Measurements from ENCODE around the gene DNPEP.

Gene DNPEP

DNA sequence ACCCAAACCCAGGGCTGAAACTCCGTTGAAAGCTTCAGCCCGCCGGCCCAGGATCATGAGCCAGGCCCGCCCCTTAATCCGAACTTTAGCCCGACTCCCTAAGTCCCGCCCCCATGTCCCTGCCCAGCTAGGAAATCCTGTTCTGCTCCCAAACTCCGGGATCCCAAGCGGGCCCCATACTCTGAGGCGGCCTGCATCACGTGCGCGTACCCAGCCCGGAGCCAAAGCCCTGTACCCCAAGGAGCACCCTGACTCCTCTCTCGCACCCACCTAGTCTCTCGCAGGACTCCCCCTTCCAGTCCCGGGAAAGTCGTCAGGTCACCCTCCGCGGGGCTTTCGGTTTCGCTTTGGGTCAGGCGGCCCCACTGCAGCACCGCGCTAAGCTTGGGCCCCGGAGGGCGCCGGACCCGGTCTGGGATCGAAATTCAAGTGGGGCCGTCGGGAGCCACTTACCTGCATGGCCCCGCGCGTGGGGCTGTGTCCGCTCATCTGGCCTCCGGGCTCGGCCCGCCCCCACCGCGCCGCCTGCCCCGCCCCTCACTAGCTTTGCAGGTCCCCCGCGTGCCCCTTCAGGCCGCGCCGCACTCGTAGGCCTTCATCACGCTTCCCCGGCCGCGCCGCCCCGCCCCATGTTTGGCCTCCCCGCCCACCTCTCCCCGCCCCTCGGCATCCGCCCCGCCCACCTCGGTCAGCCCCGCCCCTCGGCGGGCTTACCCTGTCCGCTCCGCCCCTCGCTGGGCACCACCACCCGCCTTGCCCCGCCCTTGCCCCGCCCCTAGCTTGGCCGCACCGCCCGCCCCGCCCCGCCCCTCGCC is at the start of gene DNPEP:
TSS of gene DNPEP (minus strand) at position 607 of the 815 bp plus-strand sequence. CDS start at position 489, 118 bp downstream.
- DNase-seq = peak; percentile 94 to 97

DNA sequence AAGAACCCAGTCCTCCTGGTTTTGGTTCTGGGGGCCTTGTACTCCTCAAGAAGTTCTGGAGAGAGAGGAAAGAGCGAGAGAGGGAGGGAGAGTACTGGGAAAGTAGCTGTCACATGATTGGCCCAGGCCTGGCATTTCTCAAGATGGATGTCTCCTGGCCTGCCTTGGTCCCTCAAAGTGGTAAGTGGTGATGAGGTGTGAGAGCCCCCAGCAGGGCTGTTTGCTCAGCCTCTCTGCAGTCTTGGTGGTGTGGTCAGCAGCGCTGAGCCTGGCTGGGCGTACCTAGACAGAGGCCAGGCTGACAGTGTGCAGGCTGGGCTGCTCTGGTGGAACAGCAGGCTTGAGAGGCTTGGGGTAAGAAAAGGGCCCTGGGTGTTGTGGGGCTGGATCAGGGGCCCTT is 49.4 kb upstream of the DNPEP start:
- no peak for DNase-seq

DNA sequence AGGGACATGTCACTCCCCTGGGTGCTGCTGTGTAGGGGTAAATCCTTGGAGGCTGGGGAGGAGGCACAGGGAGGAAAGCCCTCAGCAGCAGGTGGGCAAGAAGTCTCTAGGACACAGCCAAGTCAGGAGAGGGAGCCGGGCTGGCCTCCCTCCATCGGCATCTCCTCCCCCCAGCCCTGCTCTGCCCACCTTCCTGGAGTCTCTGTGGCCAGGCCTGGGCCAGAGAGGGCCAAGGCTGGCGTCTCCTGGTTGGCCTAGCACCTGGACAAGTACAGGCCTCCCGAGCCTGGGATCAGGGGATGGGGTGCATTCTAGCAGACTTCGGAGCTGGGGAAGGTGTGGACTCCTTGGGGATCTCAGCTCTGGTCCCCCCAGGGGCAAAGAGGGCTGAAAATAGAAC is 48.8 kb upstream of the DNPEP start:
- DNase-seq = no peak

DNA sequence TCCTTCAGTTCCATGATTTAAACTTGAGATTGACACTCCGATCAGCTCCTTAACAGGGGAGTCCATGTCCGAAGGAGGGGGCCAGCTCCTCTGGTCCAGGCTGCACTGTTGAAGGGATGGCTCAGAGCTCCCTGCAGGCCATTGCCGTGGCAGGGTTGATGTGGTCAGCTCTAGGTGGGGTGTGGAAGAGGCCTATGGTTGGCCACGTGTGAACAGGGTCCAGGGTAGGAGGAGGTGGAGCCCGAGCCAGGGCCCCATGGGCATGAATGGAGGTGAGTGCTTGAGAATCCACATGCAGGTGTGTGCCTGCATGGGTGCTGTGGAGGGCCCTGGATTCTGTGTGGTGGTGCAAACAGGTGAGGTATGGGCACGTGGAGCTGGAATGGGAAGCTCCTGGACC is 48.0 kb upstream of the DNPEP start:
- no peak for DNase-seq

DNA sequence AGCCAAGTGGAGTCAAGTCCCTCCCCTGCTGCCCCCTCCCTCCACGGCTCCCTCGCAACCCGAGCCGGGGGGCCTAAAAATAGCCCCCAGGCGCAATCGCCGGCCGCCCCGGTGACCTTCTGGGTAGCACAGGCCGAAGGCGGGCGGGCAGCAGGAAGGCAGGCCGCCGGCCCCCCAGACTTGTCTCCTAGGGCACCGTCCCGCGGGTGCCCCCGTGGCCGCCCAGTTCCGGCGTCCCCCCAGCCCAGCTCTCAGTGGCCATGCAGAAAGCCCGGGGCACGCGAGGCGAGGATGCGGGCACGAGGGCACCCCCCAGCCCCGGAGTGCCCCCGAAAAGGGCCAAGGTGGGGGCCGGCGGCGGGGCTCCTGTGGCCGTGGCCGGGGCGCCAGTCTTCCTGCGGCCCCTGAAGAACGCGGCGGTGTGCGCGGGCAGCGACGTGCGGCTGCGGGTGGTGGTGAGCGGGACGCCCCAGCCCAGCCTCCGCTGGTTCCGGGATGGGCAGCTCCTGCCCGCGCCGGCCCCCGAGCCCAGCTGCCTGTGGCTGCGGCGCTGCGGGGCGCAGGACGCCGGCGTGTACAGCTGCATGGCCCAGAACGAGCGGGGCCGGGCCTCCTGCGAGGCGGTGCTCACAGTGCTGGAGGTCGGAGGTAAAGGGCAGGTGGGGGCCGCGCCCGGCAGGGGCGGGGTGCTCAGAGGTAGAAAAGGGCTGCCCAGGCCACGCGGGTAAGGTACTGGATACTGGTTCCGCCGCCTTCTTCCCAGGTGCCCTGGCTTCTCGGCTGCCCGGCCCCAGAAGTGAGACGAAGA is 47.2 kb upstream of the DNPEP start, which contains the start of gene SPEG:
TSS of gene SPEG (plus strand) at position 126 of the 808 bp plus-strand sequence. CDS start at position 261, 135 bp downstream.
- no peak for DNase-seq

DNA sequence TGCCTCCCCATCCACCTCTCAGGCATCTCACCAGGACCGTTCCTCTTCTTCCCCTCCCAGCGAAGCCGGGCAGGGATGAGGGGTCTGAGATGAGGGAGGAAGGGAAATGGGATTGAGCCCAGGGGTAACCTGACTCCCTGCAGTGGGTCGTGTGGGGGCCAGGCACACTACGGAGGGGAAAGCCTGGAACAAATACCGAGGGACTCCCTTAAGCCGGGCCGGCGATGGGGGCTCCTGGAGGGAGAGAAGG is 46.7 kb upstream of the DNPEP start:
- DNase-seq = no peak

DNA sequence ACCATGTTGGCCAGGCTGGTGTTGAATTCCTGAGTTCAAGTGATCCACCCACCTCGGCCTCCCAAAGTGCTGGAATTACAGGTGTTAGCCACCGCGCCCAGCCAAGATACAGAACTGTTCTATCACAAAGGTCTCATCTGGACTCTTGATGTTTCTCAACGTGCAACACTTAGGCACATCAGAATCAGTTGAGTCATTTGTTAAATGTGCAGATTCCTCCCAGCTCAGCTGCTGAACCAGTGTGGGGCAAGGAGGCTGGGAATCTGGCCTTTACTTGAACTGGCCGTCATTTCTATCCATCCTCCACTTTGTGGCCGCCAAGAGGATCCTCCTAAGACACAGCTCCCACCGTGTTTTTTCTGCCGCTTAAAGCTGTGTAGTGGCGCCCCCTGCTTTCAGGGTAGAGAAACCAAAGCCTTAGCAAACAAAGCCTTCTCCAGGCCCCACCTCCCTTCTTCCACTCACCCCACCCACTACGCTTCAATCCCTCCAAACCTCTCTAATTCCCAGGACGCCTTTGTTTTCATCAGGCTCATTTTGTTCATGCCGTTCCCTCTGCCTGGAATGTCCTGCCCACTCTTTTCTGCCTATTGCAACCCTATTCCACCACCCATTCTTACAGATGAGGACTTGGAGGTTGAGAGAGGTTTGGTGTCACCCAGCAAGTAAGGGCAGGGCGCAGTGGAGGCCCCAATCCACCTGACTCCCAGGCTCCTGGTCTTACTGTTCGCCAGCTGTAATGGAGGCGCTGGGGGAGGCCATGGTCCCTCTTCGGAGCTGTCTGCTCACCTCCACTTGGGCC is 46.2 kb upstream of the DNPEP start:
- peak; percentile 17 to 36 for DNase-seq

DNA sequence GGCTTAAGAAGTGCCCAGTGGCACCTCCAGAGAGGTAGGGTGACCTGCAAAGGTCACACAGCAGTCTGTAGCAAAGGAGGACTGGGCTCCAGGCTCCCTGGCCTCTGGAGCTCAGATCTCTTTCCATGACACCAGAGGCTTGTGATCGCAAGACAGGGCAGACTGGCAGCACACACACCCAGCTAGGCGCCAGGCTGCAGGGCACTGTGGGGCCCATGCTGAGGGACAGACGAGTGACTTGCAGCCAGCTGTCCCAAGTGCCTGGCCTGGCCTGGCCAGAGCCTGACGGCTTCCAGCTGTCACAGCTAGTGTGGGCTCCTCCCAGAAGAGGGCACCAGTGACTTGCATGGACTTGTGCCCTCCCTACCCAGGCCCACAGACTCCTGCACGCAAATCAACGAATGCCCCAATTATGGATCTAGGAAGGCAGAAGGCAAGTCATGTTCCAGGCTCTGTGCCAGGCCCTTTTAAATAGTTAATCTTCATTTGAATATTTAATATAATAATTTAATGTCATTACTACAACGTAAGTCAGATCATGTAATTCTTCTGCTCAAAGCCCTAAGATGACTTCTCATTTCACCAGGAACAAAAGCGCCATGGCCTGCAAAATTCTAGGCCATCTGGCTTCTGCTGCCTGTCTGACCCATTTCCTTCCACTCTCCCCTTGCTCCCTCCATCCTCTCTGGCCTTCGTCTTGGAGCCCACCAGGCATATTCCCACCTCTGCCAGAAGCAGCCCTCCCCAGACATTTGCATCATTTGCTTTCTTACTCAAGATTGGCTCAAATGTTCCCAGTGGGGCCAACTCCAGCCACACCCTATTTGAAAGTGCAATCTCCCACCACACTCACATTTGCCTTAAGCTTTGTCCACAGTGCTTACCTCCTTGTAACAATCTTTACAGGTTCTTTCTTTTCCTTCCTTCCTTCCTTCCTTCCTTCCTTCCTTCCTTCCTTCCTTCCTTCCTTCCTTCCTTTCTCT is 43.2 kb upstream of the DNPEP start:
- DNase-seq = no peak

DNA sequence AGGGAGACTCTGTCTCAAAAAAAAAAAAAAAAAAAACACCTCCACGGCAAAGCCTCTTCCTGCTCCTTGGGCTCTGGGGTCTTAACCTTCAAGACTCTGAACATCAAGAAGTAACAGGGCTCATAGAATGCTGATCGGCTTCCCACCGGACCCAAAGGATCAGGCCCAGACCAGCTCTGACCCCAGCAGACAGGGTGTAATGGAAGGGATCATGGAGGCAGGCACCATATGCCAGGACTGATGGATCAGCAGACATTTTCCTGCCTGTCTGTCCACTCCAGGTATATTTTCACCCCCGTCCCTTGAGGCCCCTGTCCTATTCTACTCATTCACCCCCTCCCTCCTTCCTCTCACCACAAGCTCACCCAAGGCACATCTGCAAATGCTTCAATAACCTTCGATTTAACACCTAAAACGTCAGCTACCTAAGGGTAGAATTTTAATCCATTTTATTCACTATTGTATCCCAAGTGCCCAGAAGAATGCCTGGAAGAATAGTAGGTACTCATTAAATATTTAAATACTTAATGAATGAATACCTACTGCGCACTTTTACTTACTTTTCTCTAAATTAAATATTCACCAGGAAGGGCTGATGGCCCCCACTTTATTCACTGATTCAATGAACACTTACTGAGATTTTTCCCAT is 42.4 kb upstream of the DNPEP start:
- no peak for DNase-seq

DNA sequence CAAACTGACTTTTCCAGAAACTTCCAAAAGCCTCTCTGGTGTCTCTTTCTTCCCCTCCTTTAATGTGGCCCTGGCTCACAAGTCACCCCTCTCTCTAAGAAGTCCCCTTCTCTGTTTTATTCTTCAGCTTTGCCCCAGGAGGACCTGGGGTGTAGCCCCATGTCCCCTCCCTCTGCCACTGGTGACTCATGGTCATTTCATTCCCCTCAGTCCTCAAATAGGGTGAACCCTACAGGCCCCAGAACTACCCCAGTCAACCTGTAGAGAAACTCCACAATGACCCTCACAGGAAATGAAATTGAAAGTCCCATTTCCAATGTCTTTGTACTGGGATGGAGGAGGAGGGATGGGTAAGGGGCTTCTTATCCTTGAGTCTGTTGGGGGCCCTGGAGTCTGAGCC is 40.8 kb upstream of the DNPEP start:
- no peak for DNase-seq

DNA sequence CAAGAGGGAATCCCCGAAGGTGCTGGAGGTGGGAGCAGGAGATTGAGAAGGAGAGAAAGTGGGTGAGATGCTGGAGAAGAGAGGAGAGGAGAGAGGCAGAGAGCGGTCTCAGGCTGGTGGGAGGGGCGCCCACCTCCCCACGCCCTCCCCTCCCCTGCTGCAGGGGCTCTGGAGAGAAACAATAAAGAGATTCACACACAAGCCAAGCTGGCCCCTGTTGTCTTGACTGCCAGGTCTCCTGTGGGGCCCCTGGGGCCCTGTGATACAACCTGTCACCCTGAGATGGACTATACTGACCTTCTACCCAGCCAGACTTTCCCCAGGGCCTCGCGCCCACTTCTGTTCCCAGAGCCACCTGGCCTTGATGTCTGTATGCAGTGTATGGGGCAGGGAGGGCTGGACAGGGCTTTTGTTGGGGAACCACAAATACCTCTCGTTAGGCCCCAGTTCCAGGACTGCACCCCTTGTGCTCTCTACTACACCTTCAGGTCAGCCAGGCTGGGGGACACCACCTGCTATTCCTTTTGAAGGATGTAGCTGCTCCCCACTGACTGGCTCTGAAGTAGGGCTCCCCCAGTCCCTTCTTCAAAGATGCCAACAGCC is 38.9 kb upstream of the DNPEP start:
- no peak for DNase-seq

DNA sequence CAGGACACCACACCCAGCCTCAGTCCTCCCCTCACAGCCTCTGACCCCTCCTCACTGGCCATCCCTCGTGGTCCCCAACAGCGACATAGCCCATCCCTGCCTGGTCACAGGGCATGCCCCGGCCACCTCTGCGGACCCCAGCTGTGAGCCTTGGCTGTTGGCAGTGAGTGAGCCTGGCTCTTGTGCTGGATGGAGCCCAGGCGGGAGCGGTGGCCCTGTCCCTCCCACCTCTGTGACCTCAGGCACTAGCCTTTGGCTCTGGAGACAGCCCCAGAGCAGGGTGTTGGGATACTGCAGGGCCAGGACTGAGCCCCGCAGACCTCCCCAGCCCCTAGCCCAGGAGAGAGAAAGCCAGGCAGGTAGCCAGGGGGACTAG is 38.3 kb upstream of the DNPEP start:
- no peak for DNase-seq

DNA sequence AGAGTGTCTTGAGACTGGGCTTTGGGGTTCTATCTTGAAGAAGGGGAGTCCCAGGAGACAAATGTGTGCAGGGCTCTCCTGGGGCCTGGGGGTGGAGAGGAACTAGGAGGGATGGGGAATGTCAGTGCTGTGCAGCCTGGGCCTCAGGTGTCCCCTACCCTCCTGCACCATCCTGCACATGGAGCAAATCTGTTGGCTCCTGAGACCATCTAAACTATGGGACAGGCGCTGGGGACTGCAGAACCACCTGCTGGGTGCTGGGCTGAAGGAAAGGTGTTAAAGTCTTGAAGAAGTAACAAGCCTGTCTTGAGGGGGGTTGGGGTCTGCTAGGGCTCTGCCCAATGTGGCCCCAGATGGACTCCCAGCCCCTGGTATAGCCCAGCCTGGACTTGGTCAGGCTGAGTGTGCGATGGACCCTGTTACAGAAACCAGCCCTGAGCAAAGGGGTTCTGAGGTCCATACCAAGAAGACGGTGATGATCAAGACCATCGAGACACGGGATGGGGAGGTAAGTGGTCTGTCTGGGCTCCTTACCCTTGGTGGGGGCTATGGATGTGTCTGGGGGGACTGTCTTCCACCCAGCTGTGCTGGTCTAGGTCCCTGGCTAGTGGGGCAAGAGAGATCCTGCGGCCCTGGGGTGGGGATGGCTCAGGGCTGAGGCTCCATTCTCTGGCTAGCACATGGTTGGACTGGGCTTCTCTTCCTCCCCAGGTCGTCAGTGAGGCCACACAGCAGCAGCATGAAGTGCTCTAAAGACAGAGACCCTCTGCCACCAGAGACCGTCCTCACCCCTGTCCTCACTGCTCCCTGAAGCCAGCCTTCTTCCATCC is 37.7 kb upstream of the DNPEP start:
- DNase-seq = no peak

DNA sequence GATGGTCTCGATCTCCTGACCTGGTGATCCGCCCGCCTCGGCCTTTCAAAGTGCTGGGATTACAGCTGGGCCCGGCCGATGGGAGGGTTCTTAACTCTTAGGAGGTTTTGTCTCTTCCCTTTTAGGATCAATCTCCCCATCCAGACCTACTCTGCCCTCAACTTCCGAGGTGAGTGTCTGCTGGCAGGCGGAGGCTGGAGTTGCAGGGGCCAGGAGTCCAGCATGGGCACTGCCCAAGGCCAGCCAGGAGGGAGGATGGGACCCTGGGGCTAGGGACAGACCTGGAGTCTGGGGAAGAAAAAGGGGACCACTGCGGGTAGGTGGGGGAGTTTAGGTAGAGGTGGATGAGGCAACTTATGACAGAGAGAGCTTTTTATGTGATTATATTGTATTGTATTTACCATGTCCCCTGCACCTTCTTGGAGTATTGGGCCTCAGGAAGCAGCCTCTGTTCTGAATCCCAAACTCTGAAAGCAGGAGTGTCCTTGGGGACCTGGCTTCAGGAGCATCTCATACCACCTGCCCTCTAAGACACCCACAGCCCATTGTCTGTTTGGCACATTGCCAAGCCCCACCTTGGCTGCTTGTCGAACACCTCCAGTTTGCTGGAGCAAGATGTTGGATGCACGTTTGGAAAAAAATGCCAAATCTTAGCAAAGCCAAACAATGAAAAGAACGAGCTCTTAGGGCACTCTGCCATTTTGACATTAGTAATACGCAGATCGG is 36.1 kb upstream of the DNPEP start:
- no peak for DNase-seq

DNA sequence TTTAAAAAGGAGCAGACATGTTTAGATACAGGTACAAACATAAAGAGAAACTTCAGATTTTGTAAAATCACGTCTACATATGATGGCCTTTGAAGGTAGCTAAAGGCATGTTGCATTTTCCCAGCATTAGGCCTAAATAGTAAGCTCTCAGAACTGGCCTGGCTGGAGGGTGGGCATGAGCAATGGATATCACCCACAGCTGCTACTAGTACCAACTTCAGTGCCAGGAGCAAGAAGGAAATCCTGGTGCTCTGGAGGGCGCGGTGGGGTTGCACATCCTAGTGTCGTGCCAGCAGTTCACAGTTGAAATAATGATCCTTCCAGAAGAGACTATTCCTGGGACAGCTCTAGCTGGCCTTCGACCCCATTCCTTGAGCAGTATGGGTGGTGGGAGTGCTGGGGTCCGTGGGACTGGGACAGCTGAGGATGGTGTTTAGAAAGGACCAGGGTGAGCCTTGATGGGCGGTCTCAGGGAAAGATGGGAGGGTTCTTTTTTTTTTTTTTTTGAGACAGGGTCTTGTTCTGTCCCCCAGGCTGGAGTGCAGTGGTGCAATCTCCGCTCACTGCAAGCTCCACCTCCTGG is 35.3 kb upstream of the DNPEP start:
- DNase-seq = no peak

DNA sequence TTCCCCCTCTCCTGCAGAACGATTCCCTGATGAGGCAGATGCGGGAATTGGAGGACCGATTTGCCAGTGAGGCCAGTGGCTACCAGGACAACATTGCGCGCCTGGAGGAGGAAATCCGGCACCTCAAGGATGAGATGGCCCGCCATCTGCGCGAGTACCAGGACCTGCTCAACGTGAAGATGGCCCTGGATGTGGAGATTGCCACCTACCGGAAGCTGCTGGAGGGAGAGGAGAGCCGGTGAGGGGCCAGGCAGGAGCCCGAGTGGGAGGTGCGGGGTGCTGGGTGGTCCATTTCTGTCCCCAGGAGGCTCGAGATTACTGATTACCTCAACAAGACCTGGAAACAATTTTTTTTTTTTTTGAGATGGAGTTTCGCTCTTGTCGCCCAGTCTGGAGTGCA is 33.6 kb upstream of the DNPEP start:
- no peak for DNase-seq

DNA sequence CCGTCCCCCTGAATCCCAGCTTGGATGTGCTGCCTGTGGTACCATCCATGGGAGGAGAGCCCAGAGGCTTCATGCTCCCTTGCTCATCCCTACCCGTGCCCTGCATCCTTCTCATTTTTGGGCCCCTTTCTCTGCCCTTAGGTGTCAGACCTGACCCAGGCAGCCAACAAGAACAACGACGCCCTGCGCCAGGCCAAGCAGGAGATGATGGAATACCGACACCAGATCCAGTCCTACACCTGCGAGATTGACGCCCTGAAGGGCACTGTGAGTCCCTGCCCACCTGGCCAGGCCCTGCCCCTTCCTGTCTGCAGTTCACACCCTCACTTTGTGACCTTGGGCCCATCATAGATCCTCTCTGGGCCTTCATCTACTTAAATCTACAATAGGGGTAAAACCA is 33.0 kb upstream of the DNPEP start:
- DNase-seq = no peak

DNA sequence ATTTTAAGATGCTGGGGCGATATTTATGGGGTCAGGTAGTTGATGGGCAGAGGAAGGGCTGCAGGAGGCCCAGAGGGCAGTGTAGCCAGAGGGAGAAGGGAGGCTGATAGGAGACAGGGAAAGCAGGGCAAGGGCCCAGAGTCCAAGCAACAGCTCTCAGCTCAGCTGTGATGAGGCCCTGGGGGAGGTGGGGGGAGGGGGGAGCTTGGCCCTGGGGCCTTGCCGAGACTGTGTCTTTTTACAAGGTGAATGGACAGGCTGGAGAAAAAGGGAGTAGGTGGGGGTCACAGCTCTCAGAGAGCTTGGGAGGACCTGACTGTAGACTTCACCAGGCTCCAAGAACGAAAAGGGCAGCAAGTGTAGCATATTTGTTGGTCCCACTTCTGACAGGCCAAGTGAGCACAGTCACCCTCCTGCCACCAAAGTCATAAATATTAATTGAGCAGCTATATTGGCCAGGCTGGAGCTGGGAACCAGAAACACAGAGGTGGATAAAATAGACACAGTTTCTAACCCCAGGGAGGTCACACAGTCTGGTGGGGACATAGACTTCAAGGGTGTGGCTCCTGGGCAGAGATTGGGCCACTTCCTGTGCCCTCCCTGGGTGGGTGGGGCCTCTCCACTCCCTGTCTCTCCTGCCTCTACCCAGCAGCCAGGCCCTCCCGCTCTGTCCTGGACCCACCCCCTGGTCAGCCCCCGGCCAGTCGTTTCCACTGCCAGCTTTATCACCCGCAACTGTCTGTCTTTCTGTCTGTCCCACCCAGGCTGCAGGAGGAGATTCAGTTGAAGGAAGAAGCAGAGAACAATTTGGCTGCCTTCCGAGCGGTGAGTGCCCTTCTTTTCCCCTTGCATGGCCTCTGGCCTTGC is 31.9 kb upstream of the DNPEP start:
- DNase-seq = no peak

DNA sequence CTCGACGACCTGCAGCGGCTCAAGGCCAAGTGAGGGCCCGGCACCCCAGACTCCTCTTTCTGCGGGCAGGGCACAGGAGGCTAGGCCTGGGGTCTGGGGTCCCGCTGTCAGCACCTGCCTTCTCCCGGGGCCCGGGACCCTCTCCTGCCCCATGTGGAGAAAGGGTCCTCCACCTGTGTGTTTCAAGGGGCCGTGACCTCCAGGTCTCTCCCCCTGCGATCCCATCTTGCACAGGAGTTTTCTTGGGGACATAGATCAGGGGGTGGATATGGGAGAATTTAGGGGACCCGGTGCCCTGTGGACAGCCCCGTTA is 31.3 kb upstream of the DNPEP start:
- no peak for DNase-seq

Measured in stimulated activated CD4-positive, alpha-beta T cell treated with anti-CD3 and anti-CD28 coated beads, Interleukin-4, amount 100 ng/mL, for 4 hours (primary cell).